Amniotic epithelial cell (primary cell): ENCODE data around the gene AP1AR.

Experiments
- DNase-seq: peaks from one replicate; pipeline ENCODE4 v3.0.0-alpha.2; 2010; ENCODE audit warnings: low read depth

AP1AR gene

GRCh38 chr4:112312610-112313239 lies 81.1 kb downstream of the AP1AR start:
- DNase-seq = no peak

- DNase-seq = no peak
These were observed 83.9 kb downstream of the AP1AR start for GRCh38 chr4:112315446-112315845.

GRCh38 chr4:112316360-112316759 lies 84.8 kb downstream of the AP1AR start:
- DNase-seq = no peak

- no peak for DNase-seq
These were observed 86.9 kb downstream of the AP1AR start for GRCh38 chr4:112318239-112319142.
